ENCODE data around the gene C11orf68. TPM values are rescaled to one million over a fixed set of nuclear protein-coding genes. Genes with fewer than 3 reads are reported as not detected.

The C11orf68 gene
- total RNA-seq, 1 experiment from 2014 or later = 20.1 TPM

DNA sequence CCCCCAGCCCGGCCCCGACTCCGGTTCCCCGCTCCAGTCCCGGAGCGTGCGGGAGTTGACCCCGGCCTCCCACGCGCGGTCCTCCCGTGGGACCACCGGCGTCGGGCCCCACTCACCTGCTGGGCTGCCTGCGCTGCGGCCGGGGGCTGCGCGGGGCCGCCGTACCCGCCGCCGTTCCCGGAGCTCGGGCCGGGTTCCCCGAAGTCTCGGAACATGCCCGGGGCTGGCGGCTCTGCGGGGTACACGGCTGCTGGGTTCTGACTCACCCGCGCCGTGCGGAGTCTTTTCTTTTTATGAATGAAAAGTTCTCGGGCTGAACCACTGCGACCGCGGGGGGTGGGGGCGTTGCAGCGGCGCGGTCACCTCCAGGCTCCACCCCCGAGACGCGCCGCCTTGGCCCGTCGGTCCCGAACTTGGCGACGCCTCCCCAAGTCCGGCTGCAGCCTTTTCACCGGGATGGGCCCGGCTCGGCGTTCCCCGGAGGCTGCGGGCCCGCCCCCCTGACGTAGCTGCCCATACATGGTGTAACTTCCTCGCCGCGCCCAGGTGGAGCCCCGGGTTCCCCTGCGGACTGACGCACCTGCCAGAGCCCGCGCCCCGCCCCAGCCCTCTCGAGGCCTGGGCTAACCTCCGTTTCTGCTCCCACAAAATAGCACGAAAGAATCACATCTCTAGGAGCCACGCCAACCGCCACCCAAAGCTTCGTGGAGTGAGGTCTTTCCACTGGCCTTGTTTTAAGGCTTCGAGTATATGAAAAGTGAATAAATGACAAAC is 18.6 kb downstream of the C11orf68 start, which contains the start of gene FOSL1:
Gene FOSL1 (minus strand): TSS at position 264 of the 774 bp plus-strand sequence. CDS start 49 bp downstream, at position 215.
- TF ChIP-seq, protein P1, sequence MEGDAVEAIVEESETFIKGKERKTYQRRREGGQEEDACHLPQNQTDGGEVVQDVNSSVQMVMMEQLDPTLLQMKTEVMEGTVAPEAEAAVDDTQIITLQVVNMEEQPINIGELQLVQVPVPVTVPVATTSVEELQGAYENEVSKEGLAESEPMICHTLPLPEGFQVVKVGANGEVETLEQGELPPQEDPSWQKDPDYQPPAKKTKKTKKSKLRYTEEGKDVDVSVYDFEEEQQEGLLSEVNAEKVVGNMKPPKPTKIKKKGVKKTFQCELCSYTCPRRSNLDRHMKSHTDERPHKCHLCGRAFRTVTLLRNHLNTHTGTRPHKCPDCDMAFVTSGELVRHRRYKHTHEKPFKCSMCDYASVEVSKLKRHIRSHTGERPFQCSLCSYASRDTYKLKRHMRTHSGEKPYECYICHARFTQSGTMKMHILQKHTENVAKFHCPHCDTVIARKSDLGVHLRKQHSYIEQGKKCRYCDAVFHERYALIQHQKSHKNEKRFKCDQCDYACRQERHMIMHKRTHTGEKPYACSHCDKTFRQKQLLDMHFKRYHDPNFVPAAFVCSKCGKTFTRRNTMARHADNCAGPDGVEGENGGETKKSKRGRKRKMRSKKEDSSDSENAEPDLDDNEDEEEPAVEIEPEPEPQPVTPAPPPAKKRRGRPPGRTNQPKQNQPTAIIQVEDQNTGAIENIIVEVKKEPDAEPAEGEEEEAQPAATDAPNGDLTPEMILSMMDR (IDR thresholded peaks at IDR 0.05; ENCODE audit: insufficient read depth in 1 of 2, low read depth in 1 of 2, low read length in 1 of 2, severe bottlenecking in 1 of 2, unreplicated experiment in 1 of 2) = no peak
- H3K9me3 Mint-ChIP-seq (ENCODE audit: unreplicated experiment) = no peaks in the 10 kb centered on the region
- H3K36me3 Mint-ChIP-seq (ENCODE audit: insufficient read depth, unreplicated experiment) = peaks cover 16% of the 10 kb centered on the region
- CTCF ChIA-PET = interaction anchor here (0.6 to 4.3 kb wide), 5 partner anchors 10 to 82 kb away, joined by 7 to 36 read pairs (median 9); partner anchors contain the start of genes CCDC85B and FIBP
- POLR2A ChIA-PET = interaction anchor here (0.6 to 2.7 kb wide), 4 partner anchors 9 to 41 kb away, joined by 3 to 27 read pairs (median 4); partner anchors contain the start of gene CCDC85B
- H3K27me3 Mint-ChIP-seq (ENCODE audit: insufficient read depth, unreplicated experiment) = no peaks in the 10 kb centered on the region
- Histone ChIP-seq H3K27me3 (replicated peaks; ENCODE audit: control insufficient read depth, insufficient read depth, low read length) (no peaks in the 10 kb centered on the region; the same call in 1 of the 2 replicates), H3K36me3 (ENCODE audit: control insufficient read depth, insufficient read depth, low read length) (no peaks in the 10 kb centered on the region), H3K4me1 (peaks cover 29% of the 10 kb centered on the region), H3K9me3 (no peaks in the 10 kb centered on the region), H3K4me3 (ENCODE audit: low read depth, low read length) (peak within 1 kb of the TSS; percentile 75)
- intact Hi-C loops (cut with micrococcal nuclease; ENCODE audit: unreplicated experiment) = loop anchor here (1.0 kb wide), 2 partner anchors 11 to 12 kb away; partner anchors contain the start of gene FIBP
- peak within 1 kb of the TSS; percentile 76 for H3K27ac Mint-ChIP-seq (ENCODE audit: unreplicated experiment)
- no TSS peak for BruUV-seq (replicated peaks)
- H3K4me1 Mint-ChIP-seq (ENCODE audit: low read depth, unreplicated experiment) = peaks cover 22% of the 10 kb centered on the region
- peak; percentile 97 for DNase-seq
- H3K4me3 Mint-ChIP-seq (ENCODE audit: unreplicated experiment) = peak within 1 kb of the TSS; percentile 79

DNA sequence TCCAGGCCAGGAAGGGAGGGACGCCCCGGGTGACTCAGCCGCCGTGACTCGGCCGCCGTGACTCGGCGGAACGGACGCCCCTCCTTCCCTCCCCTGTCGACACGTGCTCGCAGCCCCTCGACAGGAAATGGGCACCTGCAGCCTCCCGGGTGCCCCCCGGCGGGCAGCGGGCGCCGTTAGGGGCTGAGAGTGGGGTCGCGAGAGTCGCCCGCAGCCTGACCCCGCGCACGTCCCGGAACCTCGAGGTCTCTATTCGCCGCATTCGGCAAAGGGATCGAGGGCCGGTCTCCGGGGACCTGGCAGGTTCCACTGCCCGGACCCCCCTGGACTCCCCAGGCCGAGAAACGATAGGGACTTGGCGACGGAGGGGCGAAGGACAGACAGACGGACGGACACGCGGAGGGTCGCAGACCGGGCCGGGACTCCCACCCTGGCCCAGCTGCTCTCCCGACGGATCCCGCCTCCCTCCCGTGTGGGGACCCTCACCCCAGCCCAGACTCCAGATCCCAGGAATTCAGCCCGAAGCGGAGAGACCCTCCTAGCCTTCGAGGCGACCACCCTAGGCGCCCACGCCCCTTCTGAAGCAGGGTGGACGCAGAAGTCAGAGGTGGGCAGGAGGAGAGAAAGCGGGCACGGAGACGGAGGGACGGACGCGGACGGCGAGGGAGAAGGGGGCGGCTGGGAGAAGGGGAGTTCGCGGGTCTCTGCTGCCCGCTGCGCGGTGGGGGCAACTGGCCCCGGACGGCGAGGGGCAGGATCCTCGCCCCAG is 19.3 kb downstream of the C11orf68 start:
- CTCF ChIA-PET = interaction anchor here (1.2 to 4.3 kb wide), 5 partner anchors 9 to 40 kb away, joined by 3 to 30 read pairs (median 7); partner anchors contain the start of genes CCDC85B and FIBP
- peak; percentile 70 to 72 for DNase-seq
- TF ChIP-seq, protein P1 (IDR thresholded peaks at IDR 0.05; ENCODE audit: insufficient read depth in 1 of 2, low read depth in 1 of 2, low read length in 1 of 2, severe bottlenecking in 1 of 2, unreplicated experiment in 1 of 2) = no peak
- Histone ChIP-seq H3K36me3 (ENCODE audit: control insufficient read depth, insufficient read depth, low read length) (no peaks in the 10 kb centered on the region), H3K9me3 (no peaks in the 10 kb centered on the region), H3K4me1 (peaks cover 29% of the 10 kb centered on the region), H3K27me3 (replicated peaks; ENCODE audit: control insufficient read depth, insufficient read depth, low read length) (no peaks in the 10 kb centered on the region; the same call in 1 of the 2 replicates), H3K4me3 (ENCODE audit: low read depth, low read length) (peak overlapping the region; percentile 75)
- Mint-ChIP-seq H3K27me3 (ENCODE audit: insufficient read depth, unreplicated experiment) (no peaks in the 10 kb centered on the region), H3K9me3 (ENCODE audit: unreplicated experiment) (no peaks in the 10 kb centered on the region), H3K4me1 (ENCODE audit: low read depth, unreplicated experiment) (peaks cover 22% of the 10 kb centered on the region), H3K36me3 (ENCODE audit: insufficient read depth, unreplicated experiment) (peaks cover 19% of the 10 kb centered on the region), H3K4me3 (ENCODE audit: unreplicated experiment) (peak overlapping the region; percentile 79), H3K27ac (ENCODE audit: unreplicated experiment) (peak overlapping the region; percentile 76)
- intact Hi-C loops (cut with micrococcal nuclease; ENCODE audit: unreplicated experiment) = loop anchor here (1.0 kb wide), 2 partner anchors 11 to 12 kb away; partner anchors contain the start of gene FIBP
- BruUV-seq (replicated peaks) = no TSS peak
- POLR2A ChIA-PET = interaction anchor here (0.6 to 2.7 kb wide), 2 partner anchors 9 to 39 kb away, joined by 3 to 27 read pairs; partner anchors contain the start of gene CCDC85B
